ENCODE data around the gene TMCO2.

DNA sequence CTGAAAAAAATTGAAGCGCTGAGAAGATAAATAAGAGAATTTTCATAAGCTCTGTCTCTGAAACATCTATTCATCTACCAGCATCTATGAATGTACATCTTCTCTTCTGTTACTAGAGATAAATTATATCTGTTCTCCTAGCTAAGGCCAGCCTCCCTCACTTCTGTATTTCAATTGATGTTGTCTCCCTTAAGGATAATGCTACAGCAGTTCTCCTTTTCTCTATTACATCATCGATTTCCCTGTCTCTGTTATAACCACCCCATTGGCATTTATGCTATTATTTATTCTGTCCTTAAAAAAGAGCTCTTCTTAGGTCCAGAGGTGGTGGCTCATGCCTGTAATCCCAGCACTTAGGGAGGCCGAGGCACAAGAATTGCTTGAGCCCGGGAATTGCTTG lies 42.9 kb upstream of the TMCO2 start:
- no peak for TF ChIP-seq POLR2A (IDR thresholded peaks at IDR 0.05)
- TF ChIP-seq, protein P1, sequence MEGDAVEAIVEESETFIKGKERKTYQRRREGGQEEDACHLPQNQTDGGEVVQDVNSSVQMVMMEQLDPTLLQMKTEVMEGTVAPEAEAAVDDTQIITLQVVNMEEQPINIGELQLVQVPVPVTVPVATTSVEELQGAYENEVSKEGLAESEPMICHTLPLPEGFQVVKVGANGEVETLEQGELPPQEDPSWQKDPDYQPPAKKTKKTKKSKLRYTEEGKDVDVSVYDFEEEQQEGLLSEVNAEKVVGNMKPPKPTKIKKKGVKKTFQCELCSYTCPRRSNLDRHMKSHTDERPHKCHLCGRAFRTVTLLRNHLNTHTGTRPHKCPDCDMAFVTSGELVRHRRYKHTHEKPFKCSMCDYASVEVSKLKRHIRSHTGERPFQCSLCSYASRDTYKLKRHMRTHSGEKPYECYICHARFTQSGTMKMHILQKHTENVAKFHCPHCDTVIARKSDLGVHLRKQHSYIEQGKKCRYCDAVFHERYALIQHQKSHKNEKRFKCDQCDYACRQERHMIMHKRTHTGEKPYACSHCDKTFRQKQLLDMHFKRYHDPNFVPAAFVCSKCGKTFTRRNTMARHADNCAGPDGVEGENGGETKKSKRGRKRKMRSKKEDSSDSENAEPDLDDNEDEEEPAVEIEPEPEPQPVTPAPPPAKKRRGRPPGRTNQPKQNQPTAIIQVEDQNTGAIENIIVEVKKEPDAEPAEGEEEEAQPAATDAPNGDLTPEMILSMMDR (IDR thresholded peaks at IDR 0.05 in 8 of 11, conservative IDR thresholded peaks at IDR 0.05 in 3 of 11): no peak
